ENCODE results near the gene BSN. TPM values are rescaled to one million over a fixed set of nuclear protein-coding genes. Genes with fewer than 3 reads are reported as not detected.

The BSN gene
- total RNA-seq, 2 experiments from 2014 or later, result 0.12 to 0.20 TPM

GRCh38 chr3:49700453-49701128 is 146.3 kb downstream of the BSN start:
- intact Hi-C loops (cut with micrococcal nuclease), result loop anchor here (5.0 kb wide), 1 partner anchor 207 kb away; no protein-coding TSS in a partner anchor

GRCh38 chr3:49701388-49702077 is 147.3 kb downstream of the BSN start:
- H3K4me1 Mint-ChIP-seq (ENCODE audit: low read depth), result no peaks in the 10 kb centered on the region
- peak; percentile 26 for DNase-seq
- H3K4me3 Mint-ChIP-seq, result no peak overlapping the region
- no peaks in the 10 kb centered on the region for H3K27me3 Mint-ChIP-seq (ENCODE audit: low read depth)
- H3K36me3 Mint-ChIP-seq (ENCODE audit: low read depth), result no peaks in the 10 kb centered on the region
- H3K27ac Mint-ChIP-seq, result no peak overlapping the region
- intact Hi-C loops (cut with micrococcal nuclease), result loop anchor here (5.0 kb wide), 1 partner anchor 206 kb away; no protein-coding TSS in a partner anchor
- H3K9me3 Mint-ChIP-seq, result no peaks in the 10 kb centered on the region
- CTCF ChIA-PET, result interaction anchor here (0.9 to 2.5 kb wide), 4 partner anchors 11 to 162 kb away, joined by 3 to 13 read pairs (median 6); no protein-coding TSS in a partner anchor

More at GRCh38 chr3:49700453-49701128, 146.3 kb downstream of the BSN start:
- no peaks in the 10 kb centered on the region for H3K9me3 Mint-ChIP-seq
- CTCF ChIA-PET, result interaction anchor here (0.9 to 2.5 kb wide), 4 partner anchors 12 to 161 kb away, joined by 3 to 13 read pairs (median 6); no protein-coding TSS in a partner anchor
- no peaks in the 10 kb centered on the region for H3K27me3 Mint-ChIP-seq (ENCODE audit: low read depth)
- no peak for DNase-seq
- H3K4me3 Mint-ChIP-seq, result no peak overlapping the region
- no peaks in the 10 kb centered on the region for H3K4me1 Mint-ChIP-seq (ENCODE audit: low read depth)
- H3K36me3 Mint-ChIP-seq (ENCODE audit: low read depth), result no peaks in the 10 kb centered on the region
- H3K27ac Mint-ChIP-seq, result no peak overlapping the region

GRCh38 chr3:49702672-49703071 is 148.4 kb downstream of the BSN start:
- no peak for DNase-seq
- Mint-ChIP-seq H3K4me3 (no peak overlapping the region), H3K9me3 (no peaks in the 10 kb centered on the region), H3K27ac (no peak overlapping the region), H3K36me3 (ENCODE audit: low read depth) (no peaks in the 10 kb centered on the region), H3K27me3 (ENCODE audit: low read depth) (no peaks in the 10 kb centered on the region), H3K4me1 (ENCODE audit: low read depth) (no peaks in the 10 kb centered on the region)
- intact Hi-C loops (cut with micrococcal nuclease), result loop anchor here (1.0 to 5.0 kb wide), 3 partner anchors 101 to 205 kb away; partner anchors contain the start of gene INKA1
- CTCF ChIA-PET, result interaction anchor here (1.4 to 2.5 kb wide), 2 partner anchors 163 kb away, joined by 3 to 13 read pairs; no protein-coding TSS in a partner anchor

GRCh38 chr3:49703443-49703927 is 149.2 kb downstream of the BSN start:
- Mint-ChIP-seq H3K36me3 (ENCODE audit: low read depth) (no peaks in the 10 kb centered on the region), H3K4me1 (ENCODE audit: low read depth) (no peaks in the 10 kb centered on the region), H3K27ac (no peak overlapping the region), H3K4me3 (no peak overlapping the region), H3K27me3 (ENCODE audit: low read depth) (no peaks in the 10 kb centered on the region), H3K9me3 (no peaks in the 10 kb centered on the region)
- intact Hi-C loops (cut with micrococcal nuclease), result loop anchor here (1.0 to 5.0 kb wide), 3 partner anchors 100 to 204 kb away; partner anchors contain the start of gene INKA1
- DNase-seq, result peak; percentile 78
- CTCF ChIA-PET, result interaction anchor here (0.9 to 1.4 kb wide), 4 partner anchors 41 to 164 kb away, joined by 3 read pairs; no protein-coding TSS in a partner anchor

GRCh38 chr3:49703956-49704355 is 149.7 kb downstream of the BSN start:
- Mint-ChIP-seq H3K27me3 (ENCODE audit: low read depth) (no peaks in the 10 kb centered on the region), H3K27ac (no peak overlapping the region), H3K36me3 (ENCODE audit: low read depth) (no peaks in the 10 kb centered on the region), H3K9me3 (no peaks in the 10 kb centered on the region), H3K4me1 (ENCODE audit: low read depth) (no peaks in the 10 kb centered on the region), H3K4me3 (no peak overlapping the region)
- intact Hi-C loops (cut with micrococcal nuclease), result loop anchor here (1.0 to 5.0 kb wide), 3 partner anchors 99 to 203 kb away; partner anchors contain the start of gene INKA1
- CTCF ChIA-PET, result interaction anchor here (0.9 to 1.4 kb wide), 4 partner anchors 41 to 164 kb away, joined by 3 read pairs; no protein-coding TSS in a partner anchor
- DNase-seq, result no peak

- Mint-ChIP-seq H3K27ac (no peak overlapping the region), H3K4me1 (ENCODE audit: low read depth) (no peaks in the 10 kb centered on the region), H3K4me3 (no peak overlapping the region), H3K9me3 (no peaks in the 10 kb centered on the region), H3K27me3 (ENCODE audit: low read depth) (no peaks in the 10 kb centered on the region), H3K36me3 (ENCODE audit: low read depth) (no peaks in the 10 kb centered on the region)
- DNase-seq, result no peak
- CTCF ChIA-PET, result interaction anchor here (1.1 kb wide), 1 partner anchor 40 kb away, joined by 3 read pairs; no protein-coding TSS in a partner anchor
- intact Hi-C loops (cut with micrococcal nuclease), result loop anchor here (5.0 kb wide), 1 partner anchor 203 kb away; no protein-coding TSS in a partner anchor
Measured at GRCh38 chr3:49704629-49705028, 150.4 kb downstream of the BSN start.

- H3K9me3 Mint-ChIP-seq, result no peaks in the 10 kb centered on the region
- H3K4me1 Mint-ChIP-seq (ENCODE audit: low read depth), result no peaks in the 10 kb centered on the region
Measured at GRCh38 chr3:49705390-49705960, 151.2 kb downstream of the BSN start.

GRCh38 chr3:49706456-49707112 is 152.3 kb downstream of the BSN start:
- CTCF ChIA-PET, result interaction anchor here (0.5 to 0.6 kb wide), 2 partner anchors 77 to 139 kb away, joined by 3 to 4 read pairs; no protein-coding TSS in a partner anchor
- no peaks in the 10 kb centered on the region for H3K36me3 Mint-ChIP-seq (ENCODE audit: low read depth)
- no peaks in the 10 kb centered on the region for H3K4me1 Mint-ChIP-seq (ENCODE audit: low read depth)
- no peak overlapping the region for H3K4me3 Mint-ChIP-seq
- no peaks in the 10 kb centered on the region for H3K9me3 Mint-ChIP-seq
- no peak for DNase-seq
- no peak overlapping the region for H3K27ac Mint-ChIP-seq
- intact Hi-C loops (cut with micrococcal nuclease), result no loop called here
- H3K27me3 Mint-ChIP-seq (ENCODE audit: low read depth), result no peaks in the 10 kb centered on the region

More at GRCh38 chr3:49705390-49705960, 151.2 kb downstream of the BSN start:
- intact Hi-C loops (cut with micrococcal nuclease), result no loop called here
- no peak for DNase-seq
- H3K36me3 Mint-ChIP-seq (ENCODE audit: low read depth), result no peaks in the 10 kb centered on the region
- H3K27ac Mint-ChIP-seq, result no peak overlapping the region
- no peak overlapping the region for H3K4me3 Mint-ChIP-seq
- CTCF ChIA-PET, result no interaction called here
- no peaks in the 10 kb centered on the region for H3K27me3 Mint-ChIP-seq (ENCODE audit: low read depth)

- no peak overlapping the region for H3K27ac Mint-ChIP-seq
- no peak for DNase-seq
- H3K9me3 Mint-ChIP-seq, result no peaks in the 10 kb centered on the region
- H3K4me3 Mint-ChIP-seq, result no peak overlapping the region
- CTCF ChIA-PET, result no interaction called here
- intact Hi-C loops (cut with micrococcal nuclease), result no loop called here
- H3K4me1 Mint-ChIP-seq (ENCODE audit: low read depth), result no peaks in the 10 kb centered on the region
- H3K27me3 Mint-ChIP-seq (ENCODE audit: low read depth), result no peaks in the 10 kb centered on the region
- H3K36me3 Mint-ChIP-seq (ENCODE audit: low read depth), result no peaks in the 10 kb centered on the region
Measured at GRCh38 chr3:49707113-49707480, 152.8 kb downstream of the BSN start.

GRCh38 chr3:49709852-49710251 is 155.6 kb downstream of the BSN start:
- no peaks in the 10 kb centered on the region for H3K27me3 Mint-ChIP-seq (ENCODE audit: low read depth)
- H3K27ac Mint-ChIP-seq, result no peak overlapping the region
- intact Hi-C loops (cut with micrococcal nuclease), result no loop called here
- no peaks in the 10 kb centered on the region for H3K4me1 Mint-ChIP-seq (ENCODE audit: low read depth)
- CTCF ChIA-PET, result interaction anchor here (0.8 kb wide), 1 partner anchor 129 kb away, joined by 3 read pairs; no protein-coding TSS in a partner anchor
- DNase-seq, result no peak
- H3K9me3 Mint-ChIP-seq, result no peaks in the 10 kb centered on the region
- H3K36me3 Mint-ChIP-seq (ENCODE audit: low read depth), result no peaks in the 10 kb centered on the region
- H3K4me3 Mint-ChIP-seq, result no peak overlapping the region

- Mint-ChIP-seq H3K4me1 (ENCODE audit: low read depth) (no peaks in the 10 kb centered on the region), H3K36me3 (ENCODE audit: low read depth) (no peaks in the 10 kb centered on the region), H3K27ac (no peak overlapping the region), H3K9me3 (no peaks in the 10 kb centered on the region), H3K4me3 (no peak overlapping the region), H3K27me3 (ENCODE audit: low read depth) (no peaks in the 10 kb centered on the region)
- DNase-seq, result no peak
- intact Hi-C loops (cut with micrococcal nuclease), result no loop called here
- CTCF ChIA-PET, result no interaction called here
Measured at GRCh38 chr3:49711489-49711888, 157.2 kb downstream of the BSN start.

All from activated naive CD4-positive, alpha-beta T cell treated with anti-CD3 and anti-CD28 coated beads for 36 hours (primary cell).